Activated effector memory CD4-positive, alpha-beta T cell treated with anti-CD3 and anti-CD28 coated beads, Interleukin-2, amount 50 U/mL, for 16 hours (primary cell): ENCODE results near the gene RASL12.
"Not testable (repeated sequence)": the region's sequence is repeated elsewhere in the genome, so short reads cannot be mapped to it uniquely, and the experiment has no call there.

Source experiments
- DNase-seq: peaks from one replicate; pipeline ENCODE4 v3.0.0-alpha.2; 2020

RASL12 gene

DNA sequence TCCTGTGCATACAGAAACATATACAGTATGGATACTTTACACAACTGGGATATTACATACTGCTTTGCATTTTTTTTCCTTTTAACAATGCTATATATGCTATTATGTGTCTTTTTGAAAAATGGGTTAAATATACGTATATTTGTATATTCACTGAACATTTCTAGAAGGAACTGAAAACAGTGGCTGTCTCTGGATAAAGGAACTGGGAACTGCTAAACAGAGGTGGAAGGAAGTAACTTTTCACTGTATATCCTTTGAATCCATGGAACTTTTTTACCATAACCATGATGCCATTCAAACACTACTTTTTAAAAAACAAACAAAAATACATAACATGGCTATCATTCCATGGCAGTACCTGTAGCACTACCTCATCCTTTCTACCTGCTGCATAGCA is 40.2 kb downstream of the RASL12 start:
- no peak for DNase-seq

- no peak for DNase-seq
Observed at GRCh38 chr15:65026756-65027155, 41.0 kb downstream of the RASL12 start.

DNA sequence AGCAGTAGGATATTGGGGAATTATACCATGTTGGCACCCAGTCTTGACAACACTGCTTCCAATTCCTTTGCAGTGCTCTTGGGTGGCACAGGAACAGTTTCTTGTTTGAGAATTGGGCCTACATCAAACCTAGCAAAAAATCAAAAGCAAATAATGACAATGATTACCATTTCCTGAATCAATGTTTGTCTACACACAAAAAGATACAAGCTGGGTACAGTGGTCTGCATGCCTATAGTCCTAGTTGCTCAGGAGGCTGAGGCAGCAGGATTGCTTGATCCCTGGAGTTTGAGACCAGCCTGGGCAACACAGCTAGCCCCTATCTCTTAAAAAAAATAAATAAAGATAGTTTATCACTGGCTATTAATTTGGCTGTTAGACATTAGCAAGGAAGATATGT is 46.3 kb downstream of the RASL12 start:
- no peak for DNase-seq

- no peak for DNase-seq
Observed at GRCh38 chr15:65020419-65020818, 47.4 kb downstream of the RASL12 start.

- DNase-seq: not testable (repeated sequence)
Observed at GRCh38 chr15:65011198-65011597, 56.6 kb downstream of the RASL12 start.

DNA sequence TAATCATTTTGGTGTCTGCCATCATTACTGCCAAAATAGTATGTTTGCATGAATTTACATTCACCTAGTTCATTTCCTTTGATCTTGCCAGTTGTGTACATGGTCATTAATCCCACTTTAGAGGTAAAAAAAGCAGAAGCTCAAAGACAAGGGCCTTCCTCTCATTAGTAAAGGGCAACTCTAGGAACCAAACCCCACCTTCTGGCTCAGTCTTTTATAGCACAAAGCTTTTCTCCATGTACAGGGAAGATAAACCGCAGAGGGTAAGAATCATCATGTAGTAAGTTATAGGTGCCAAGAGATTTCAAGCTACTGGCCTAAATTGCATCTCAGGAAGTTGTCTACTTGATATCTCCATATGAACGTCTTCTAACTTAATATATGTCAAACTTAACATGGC is 58.8 kb downstream of the RASL12 start:
- DNase-seq: no peak

GRCh38 chr15:65006876-65007275 is 60.9 kb downstream of the RASL12 start:
- no peak for DNase-seq

GRCh38 chr15:65004993-65005392 is 62.8 kb downstream of the RASL12 start:
- no peak for DNase-seq
